Dedifferentiated amniotic fluid mesenchymal stem cell (primary cell): ENCODE results near the gene TPBG.
A peak's percentile ranks its signal among the peaks of the same experiment; 100 is the strongest.
"Not testable (repeated sequence)": the region's sequence is repeated elsewhere in the genome, so short reads cannot be mapped to it uniquely, and the experiment has no call there.

Source experiments
- DNase-seq: peaks from one replicate; pipeline ENCODE4 v3.0.0-alpha.2; 2016; ENCODE audit errors: extremely low spot score

The TPBG gene

GRCh38 chr6:82376636-82377035 lies 13.0 kb downstream of the TPBG start:
- DNase-seq, result no peak

GRCh38 chr6:82380566-82381185 lies 17.1 kb downstream of the TPBG start:
- no peak for DNase-seq

GRCh38 chr6:82381278-82381677 lies 17.7 kb downstream of the TPBG start:
- no peak for DNase-seq

- no peak for DNase-seq
Observed at GRCh38 chr6:82385102-82385501, 21.5 kb downstream of the TPBG start.

- no peak for DNase-seq
Observed at GRCh38 chr6:82385546-82385945, 21.9 kb downstream of the TPBG start.

- no peak for DNase-seq
Observed at GRCh38 chr6:82385961-82386360, 22.3 kb downstream of the TPBG start.

- DNase-seq, result not testable (repeated sequence)
Observed at GRCh38 chr6:82394770-82395169, 31.2 kb downstream of the TPBG start.

GRCh38 chr6:82396964-82397751 lies 33.5 kb downstream of the TPBG start:
- DNase-seq, result peak; percentile 44

GRCh38 chr6:82397962-82398692 lies 34.5 kb downstream of the TPBG start:
- peak; percentile 64 for DNase-seq

- peak; percentile 50 for DNase-seq
Observed at GRCh38 chr6:82408952-82409431, 45.4 kb downstream of the TPBG start.

- DNase-seq, result no peak
Observed at GRCh38 chr6:82410151-82410648, 46.6 kb downstream of the TPBG start.

- no peak for DNase-seq
Observed at GRCh38 chr6:82413868-82414267, 50.3 kb downstream of the TPBG start.

- DNase-seq, result no peak
Observed at GRCh38 chr6:82415820-82416219, 52.2 kb downstream of the TPBG start.

- DNase-seq, result no peak
Observed at GRCh38 chr6:82416346-82416745, 52.7 kb downstream of the TPBG start.
